ENCODE measurements around the gene IRAK2. TPM values are rescaled to one million over a fixed set of nuclear protein-coding genes. Genes with fewer than 3 reads are reported as not detected.

The IRAK2 gene, protein sequence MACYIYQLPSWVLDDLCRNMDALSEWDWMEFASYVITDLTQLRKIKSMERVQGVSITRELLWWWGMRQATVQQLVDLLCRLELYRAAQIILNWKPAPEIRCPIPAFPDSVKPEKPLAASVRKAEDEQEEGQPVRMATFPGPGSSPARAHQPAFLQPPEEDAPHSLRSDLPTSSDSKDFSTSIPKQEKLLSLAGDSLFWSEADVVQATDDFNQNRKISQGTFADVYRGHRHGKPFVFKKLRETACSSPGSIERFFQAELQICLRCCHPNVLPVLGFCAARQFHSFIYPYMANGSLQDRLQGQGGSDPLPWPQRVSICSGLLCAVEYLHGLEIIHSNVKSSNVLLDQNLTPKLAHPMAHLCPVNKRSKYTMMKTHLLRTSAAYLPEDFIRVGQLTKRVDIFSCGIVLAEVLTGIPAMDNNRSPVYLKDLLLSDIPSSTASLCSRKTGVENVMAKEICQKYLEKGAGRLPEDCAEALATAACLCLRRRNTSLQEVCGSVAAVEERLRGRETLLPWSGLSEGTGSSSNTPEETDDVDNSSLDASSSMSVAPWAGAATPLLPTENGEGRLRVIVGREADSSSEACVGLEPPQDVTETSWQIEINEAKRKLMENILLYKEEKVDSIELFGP
- total RNA-seq (3.6 TPM), polyA plus RNA-seq (1 to 10 TPM in 3 of 4 donors, under 1 TPM in 1; 0.68 to 3.7 (median 2.8) TPM)

- H3K36me3 Mint-ChIP-seq, result peaks cover 7% of the 10 kb centered on the region
- H3K27ac Mint-ChIP-seq, result peak within 1 kb of the TSS in 2 of 3 donors; percentile 47 to 59
- DNase-seq (peak; percentile 46 to 56 (median 55)), ATAC-seq (ENCODE audit: low read depth in 2 of 2) (peak; percentile 75 to 83)
- Histone ChIP-seq H3K27ac (ENCODE audit: insufficient read depth, low read length, poor library complexity, severe bottlenecking) (peak within 1 kb of the TSS; percentile 14), H3K4me3 (ENCODE audit: low read depth, low read length) (peak within 1 kb of the TSS; percentile 62), H3K9me3 (ENCODE audit: control insufficient read depth in 2 of 2, low read length in 2 of 2) (peaks cover 0 to 11% of the 10 kb centered on the region in 2 experiments), H3K36me3 (ENCODE audit: control insufficient read depth, insufficient read depth, low read length) (no peaks in the 10 kb centered on the region), H3K4me1 (ENCODE audit: control insufficient read depth, insufficient read depth, low read length, poor library complexity, severe bottlenecking) (peaks cover 14% of the 10 kb centered on the region), H3K27me3 (ENCODE audit: control insufficient read depth, insufficient read depth, low read length) (no peaks in the 10 kb centered on the region)
- H3K4me3 Mint-ChIP-seq, result peak within 1 kb of the TSS; percentile 80 to 86 (median 84)
- no peaks in the 10 kb centered on the region for H3K27me3 Mint-ChIP-seq
- peaks cover 8 to 21% (median 13%) of the 10 kb centered on the region in 4 donors for H3K4me1 Mint-ChIP-seq
- peaks cover 0 to 12% (median 2%) of the 10 kb centered on the region in 7 donors for H3K9me3 Mint-ChIP-seq
Observed at GRCh38 chr3:10164546-10165393, at the start of gene IRAK2. TSS of gene IRAK2 (plus strand) at chr3:10164919. CDS start at chr3:10164955, 36 bp downstream.

DNA sequence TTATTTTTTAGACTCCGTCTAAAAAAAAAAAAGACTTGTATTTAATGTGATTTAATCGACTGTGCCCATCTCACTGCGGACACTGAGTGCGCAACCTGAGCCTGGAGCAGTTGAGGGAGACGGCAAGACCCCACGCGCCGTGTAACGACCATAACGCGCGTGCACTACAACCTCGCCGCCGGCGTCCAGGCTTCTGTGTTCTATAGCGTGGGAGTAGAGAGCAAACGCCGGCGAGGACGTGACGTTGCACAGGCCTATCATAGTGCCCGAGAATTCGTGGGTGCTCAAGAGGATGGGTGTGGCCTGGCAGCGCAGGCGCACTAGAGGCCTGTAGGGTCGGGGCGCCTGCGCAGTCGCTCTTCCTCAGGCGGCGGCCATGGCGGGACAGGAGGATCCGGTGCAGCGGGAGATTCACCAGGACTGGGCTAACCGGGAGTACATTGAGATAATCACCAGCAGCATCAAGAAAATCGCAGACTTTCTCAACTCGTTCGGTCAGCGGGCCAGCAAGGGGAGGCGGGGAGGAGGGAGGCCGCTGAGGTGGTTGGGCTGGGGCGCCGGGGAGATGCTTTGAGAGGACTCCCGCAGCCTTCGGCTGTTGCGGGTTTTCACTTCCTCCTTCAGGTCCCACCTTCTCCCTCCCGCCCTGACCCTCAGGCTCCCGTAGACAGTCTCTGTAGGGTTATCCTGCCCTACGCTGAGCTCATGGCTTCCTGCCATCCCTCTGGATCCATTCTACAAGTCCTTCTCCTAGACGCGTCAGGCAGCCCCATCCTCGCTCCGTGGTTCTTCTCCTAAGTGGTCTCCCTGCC is 49.2 kb upstream of the IRAK2 start, which contains the start of gene BRK1:
Gene BRK1, plus strand, starts transcription at position 350 of the 812 bp plus-strand sequence. Its CDS starts 27 bp downstream, at position 377.
- H3K4me3 ChIP-seq (ENCODE audit: low read depth, low read length), result peak within 1 kb of the TSS; percentile 99
- Mint-ChIP-seq H3K9me3 (peaks cover 0 to 1% (median 0%) of the 10 kb centered on the region in 7 donors), H3K36me3 (peaks cover 4% of the 10 kb centered on the region), H3K27me3 (peaks cover 7% of the 10 kb centered on the region), H3K4me1 (peaks cover 5 to 55% (median 22%) of the 10 kb centered on the region in 4 donors), H3K4me3 (peak within 1 kb of the TSS; percentile 93 to 100 (median 98)), H3K27ac (peak within 1 kb of the TSS; percentile 99)
- peaks cover 11% of the 10 kb centered on the region for H3K36me3 ChIP-seq (ENCODE audit: control insufficient read depth, insufficient read depth, low read length)
- peak within 1 kb of the TSS; percentile 85 for H3K27ac ChIP-seq (ENCODE audit: insufficient read depth, low read length, poor library complexity, severe bottlenecking)
- H3K27me3 ChIP-seq (ENCODE audit: control insufficient read depth, insufficient read depth, low read length), result no peaks in the 10 kb centered on the region
- DNase-seq (peak; percentile 92 to 97 (median 92)), ATAC-seq (ENCODE audit: low read depth in 2 of 2) (peak; percentile 98 to 99)
- H3K4me1 ChIP-seq (ENCODE audit: control insufficient read depth, insufficient read depth, low read length, poor library complexity, severe bottlenecking), result peaks cover 38% of the 10 kb centered on the region
- no peaks in the 10 kb centered on the region for H3K9me3 ChIP-seq (ENCODE audit: control insufficient read depth in 2 of 2, low read length in 2 of 2)

- Histone ChIP-seq H3K27me3 (ENCODE audit: control insufficient read depth, insufficient read depth, low read length) (no peaks in the 10 kb centered on the region), H3K27ac (ENCODE audit: insufficient read depth, low read length, poor library complexity, severe bottlenecking) (peak overlapping the region; percentile 85), H3K36me3 (ENCODE audit: control insufficient read depth, insufficient read depth, low read length) (peaks cover 16% of the 10 kb centered on the region), H3K4me3 (ENCODE audit: low read depth, low read length) (peak overlapping the region; percentile 99), H3K9me3 (ENCODE audit: control insufficient read depth in 2 of 2, low read length in 2 of 2) (no peaks in the 10 kb centered on the region), H3K4me1 (ENCODE audit: control insufficient read depth, insufficient read depth, low read length, poor library complexity, severe bottlenecking) (peaks cover 38% of the 10 kb centered on the region)
- Mint-ChIP-seq H3K27ac (peak overlapping the region; percentile 99), H3K9me3 (peaks cover 0 to 1% (median 0%) of the 10 kb centered on the region in 7 donors), H3K27me3 (peaks cover 7% of the 10 kb centered on the region), H3K4me3 (peak overlapping the region; percentile 93 to 100 (median 98)), H3K36me3 (peaks cover 10% of the 10 kb centered on the region), H3K4me1 (peaks cover 10 to 60% (median 25%) of the 10 kb centered on the region in 4 donors)
- DNase-seq (no peak), ATAC-seq (ENCODE audit: low read depth in 2 of 2) (no peak)
Observed at GRCh38 chr3:10116138-10116460, 48.6 kb upstream of the IRAK2 start.

DNA sequence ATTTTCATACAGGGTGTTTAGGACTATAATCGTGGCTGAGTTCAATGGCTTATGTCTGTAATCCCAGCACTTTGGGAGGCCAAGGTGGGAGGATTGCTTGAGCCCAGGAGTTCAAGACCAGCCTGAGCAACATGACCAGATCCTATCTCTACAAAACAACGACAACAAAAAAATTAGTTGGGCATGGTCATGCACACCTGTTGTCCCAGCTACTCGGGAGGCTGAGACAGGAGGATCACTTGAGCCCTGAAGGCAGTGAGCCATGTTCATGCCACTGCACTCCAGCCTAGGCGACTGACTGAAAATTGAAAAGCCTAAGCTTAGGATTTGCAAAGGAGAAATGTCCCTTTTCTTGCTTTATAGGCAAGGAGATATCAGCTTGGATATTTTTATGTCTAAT is 47.8 kb upstream of the IRAK2 start:
- ATAC-seq (ENCODE audit: low read depth in 2 of 2), result no peak
- Histone ChIP-seq H3K27me3 (ENCODE audit: control insufficient read depth, insufficient read depth, low read length) (no peaks in the 10 kb centered on the region), H3K4me1 (ENCODE audit: control insufficient read depth, insufficient read depth, low read length, poor library complexity, severe bottlenecking) (peaks cover 38% of the 10 kb centered on the region), H3K9me3 (ENCODE audit: control insufficient read depth in 2 of 2, low read length in 2 of 2) (no peaks in the 10 kb centered on the region), H3K4me3 (ENCODE audit: low read depth, low read length) (peak overlapping the region; percentile 99), H3K36me3 (ENCODE audit: control insufficient read depth, insufficient read depth, low read length) (peaks cover 22% of the 10 kb centered on the region), H3K27ac (ENCODE audit: insufficient read depth, low read length, poor library complexity, severe bottlenecking) (no peak overlapping the region)
- Mint-ChIP-seq H3K4me1 (peaks cover 10 to 63% (median 27%) of the 10 kb centered on the region in 4 donors), H3K4me3 (peak overlapping the region; percentile 93 to 100 (median 98)), H3K27me3 (peaks cover 7% of the 10 kb centered on the region), H3K9me3 (peaks cover 0 to 1% (median 0%) of the 10 kb centered on the region in 7 donors), H3K27ac (peak overlapping the region in 1 of 3 donors; percentile 99), H3K36me3 (peaks cover 13% of the 10 kb centered on the region)
- DNase-seq, result no peak

DNA sequence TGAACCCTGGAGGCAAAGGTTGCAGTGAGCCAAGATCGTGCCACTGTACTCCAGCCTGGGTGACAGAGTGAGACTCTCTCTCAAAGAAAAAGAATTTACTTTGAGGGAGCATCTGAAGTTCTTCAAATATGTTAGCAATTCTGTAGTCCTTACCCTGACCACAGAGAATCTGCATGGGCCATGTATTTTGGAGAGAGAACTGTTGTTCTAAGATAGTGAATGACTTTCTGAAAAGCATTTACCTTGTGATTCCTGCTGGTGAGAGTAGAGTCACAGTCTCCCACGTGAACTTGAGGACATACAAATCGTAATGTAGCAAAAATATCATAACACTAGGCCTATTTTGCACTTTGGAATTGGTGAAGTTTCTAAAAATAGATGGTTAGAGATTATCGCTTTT is 45.3 kb upstream of the IRAK2 start:
- Mint-ChIP-seq H3K4me1 (peaks cover 17 to 73% (median 35%) of the 10 kb centered on the region in 4 donors), H3K36me3 (peaks cover 14% of the 10 kb centered on the region), H3K27ac (peak overlapping the region in 1 of 3 donors; percentile 54), H3K27me3 (peaks cover 7% of the 10 kb centered on the region), H3K9me3 (peaks cover 0 to 1% (median 0%) of the 10 kb centered on the region in 7 donors), H3K4me3 (peak overlapping the region in 3 of 4 donors; percentile 29 to 73 (median 33))
- H3K36me3 ChIP-seq (ENCODE audit: control insufficient read depth, insufficient read depth, low read length), result peaks cover 27% of the 10 kb centered on the region
- peaks cover 38% of the 10 kb centered on the region for H3K4me1 ChIP-seq (ENCODE audit: control insufficient read depth, insufficient read depth, low read length, poor library complexity, severe bottlenecking)
- no peak overlapping the region for H3K27ac ChIP-seq (ENCODE audit: insufficient read depth, low read length, poor library complexity, severe bottlenecking)
- no peak overlapping the region for H3K4me3 ChIP-seq (ENCODE audit: low read depth, low read length)
- H3K9me3 ChIP-seq (ENCODE audit: control insufficient read depth in 2 of 2, low read length in 2 of 2), result no peaks in the 10 kb centered on the region
- no peaks in the 10 kb centered on the region for H3K27me3 ChIP-seq (ENCODE audit: control insufficient read depth, insufficient read depth, low read length)
- no peak for ATAC-seq (ENCODE audit: low read depth in 2 of 2)
- DNase-seq, result no peak

DNA sequence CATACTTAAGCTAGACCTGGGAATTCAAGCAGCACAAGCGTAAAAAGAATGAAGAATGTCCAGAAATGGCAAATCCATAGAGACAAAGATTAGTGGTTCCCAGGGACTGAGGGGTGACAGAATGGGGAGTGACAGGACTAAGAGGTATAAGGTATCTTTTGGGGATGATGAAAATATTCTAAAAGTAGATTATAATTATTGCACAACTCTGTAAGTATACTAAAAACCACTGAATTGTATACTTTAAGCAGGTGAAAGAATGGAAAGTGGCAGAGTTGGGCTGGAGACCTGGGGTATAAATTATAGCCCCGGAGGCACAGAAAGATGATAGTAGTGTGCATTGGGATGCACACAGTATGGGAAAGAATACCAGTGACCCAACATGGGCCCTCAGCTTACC is 43.7 kb upstream of the IRAK2 start:
- H3K4me3 Mint-ChIP-seq, result peak overlapping the region in 1 of 4 donors; percentile 33
- DNase-seq, result no peak
- no peak for ATAC-seq (ENCODE audit: low read depth in 2 of 2)
- Histone ChIP-seq H3K27ac (ENCODE audit: insufficient read depth, low read length, poor library complexity, severe bottlenecking) (no peak overlapping the region), H3K9me3 (ENCODE audit: control insufficient read depth in 2 of 2, low read length in 2 of 2) (no peaks in the 10 kb centered on the region), H3K4me1 (ENCODE audit: control insufficient read depth, insufficient read depth, low read length, poor library complexity, severe bottlenecking) (peaks cover 33% of the 10 kb centered on the region), H3K36me3 (ENCODE audit: control insufficient read depth, insufficient read depth, low read length) (peaks cover 40% of the 10 kb centered on the region), H3K4me3 (ENCODE audit: low read depth, low read length) (no peak overlapping the region), H3K27me3 (ENCODE audit: control insufficient read depth, insufficient read depth, low read length) (no peaks in the 10 kb centered on the region)
- H3K36me3 Mint-ChIP-seq, result peaks cover 20% of the 10 kb centered on the region
- H3K9me3 Mint-ChIP-seq, result peaks cover 0 to 1% (median 0%) of the 10 kb centered on the region in 7 donors
- peaks cover 22 to 71% (median 34%) of the 10 kb centered on the region in 4 donors for H3K4me1 Mint-ChIP-seq
- peak overlapping the region; percentile 16 to 61 (median 24) for H3K27ac Mint-ChIP-seq
- H3K27me3 Mint-ChIP-seq, result no peaks in the 10 kb centered on the region

Data from CD4-positive, CD25-positive, alpha-beta regulatory T cell (primary cell).